PC-9 (cell line): Measurements from ENCODE around the gene PLCG2.

Experiments used
- EZH2 ChIP-seq: fragments of 200-600 bp; sonication (generic); IDR thresholded peaks from 2 replicates; pipeline ENCODE4 v1.8.0; 2017; ENCODE audit warnings: antibody characterized with exemption, low read depth
- TF ChIP-seq, protein P1 (sequence below): fragments of 200-600 bp; sonication (generic); conservative IDR thresholded peaks from 2 replicates; pipeline ENCODE4 v1.6.1; 2017; ENCODE audit warnings: mixed run types, antibody characterized with exemption, mild to moderate bottlenecking, moderate library complexity

DNA sequence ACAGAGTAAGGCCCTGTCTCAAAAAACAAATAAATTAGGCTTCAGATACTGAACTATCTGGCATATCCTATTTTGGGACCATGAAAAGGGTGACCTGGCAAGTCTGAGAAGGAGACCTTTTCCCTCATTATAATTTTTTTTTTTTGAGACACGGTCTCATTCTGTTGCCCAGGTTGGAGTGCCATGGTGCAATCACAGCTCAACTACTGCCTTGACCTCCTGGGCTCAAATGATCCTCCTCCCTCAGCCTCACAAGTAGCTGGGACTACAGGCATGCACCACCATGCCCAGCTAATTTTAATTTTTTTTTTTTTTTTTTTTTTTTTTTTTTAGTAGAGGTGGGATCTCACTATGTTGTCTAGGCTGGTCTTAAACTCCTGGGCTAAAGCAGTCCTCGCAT, 37.3 kb downstream of the PLCG2 start:
- TF ChIP-seq, protein P1, sequence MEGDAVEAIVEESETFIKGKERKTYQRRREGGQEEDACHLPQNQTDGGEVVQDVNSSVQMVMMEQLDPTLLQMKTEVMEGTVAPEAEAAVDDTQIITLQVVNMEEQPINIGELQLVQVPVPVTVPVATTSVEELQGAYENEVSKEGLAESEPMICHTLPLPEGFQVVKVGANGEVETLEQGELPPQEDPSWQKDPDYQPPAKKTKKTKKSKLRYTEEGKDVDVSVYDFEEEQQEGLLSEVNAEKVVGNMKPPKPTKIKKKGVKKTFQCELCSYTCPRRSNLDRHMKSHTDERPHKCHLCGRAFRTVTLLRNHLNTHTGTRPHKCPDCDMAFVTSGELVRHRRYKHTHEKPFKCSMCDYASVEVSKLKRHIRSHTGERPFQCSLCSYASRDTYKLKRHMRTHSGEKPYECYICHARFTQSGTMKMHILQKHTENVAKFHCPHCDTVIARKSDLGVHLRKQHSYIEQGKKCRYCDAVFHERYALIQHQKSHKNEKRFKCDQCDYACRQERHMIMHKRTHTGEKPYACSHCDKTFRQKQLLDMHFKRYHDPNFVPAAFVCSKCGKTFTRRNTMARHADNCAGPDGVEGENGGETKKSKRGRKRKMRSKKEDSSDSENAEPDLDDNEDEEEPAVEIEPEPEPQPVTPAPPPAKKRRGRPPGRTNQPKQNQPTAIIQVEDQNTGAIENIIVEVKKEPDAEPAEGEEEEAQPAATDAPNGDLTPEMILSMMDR: no peak
- TF ChIP-seq EZH2: no peak
